HG02970 (cell line): ENCODE data around the gene IPO11.

Experiments
- ATAC-seq: cut with Tn5 transposase; IDR thresholded peaks from one replicate; pipeline ENCODE4 v1.9.1; 2021; ENCODE audit warnings: mild to moderate bottlenecking, moderate library complexity, moderate number of reproducible peaks; ENCODE audit not compliant: unreplicated experiment, low FRiP score

IPO11 gene

DNA sequence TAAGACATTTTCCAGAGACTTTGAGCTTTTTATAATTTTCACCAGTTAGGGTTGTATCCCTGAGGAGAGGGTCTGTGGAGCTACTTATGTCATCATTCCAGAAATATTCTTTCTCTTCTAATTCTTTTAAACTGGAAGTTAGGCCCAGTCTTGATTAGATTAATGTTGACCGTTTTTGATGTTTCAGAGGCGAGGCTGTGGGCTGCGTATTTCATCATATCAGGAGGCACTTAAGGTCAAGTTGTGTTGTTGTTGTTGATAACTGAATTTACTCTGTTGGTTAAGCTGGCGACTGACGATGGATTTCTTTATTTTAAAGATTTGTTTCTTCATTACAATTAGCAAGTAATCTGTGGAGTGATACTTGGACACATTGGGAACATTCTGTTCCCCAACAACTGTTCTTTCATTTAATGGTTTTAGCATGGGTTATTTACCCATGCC, 20.1 kb downstream of the IPO11 start:
- ATAC-seq, result no peak

DNA sequence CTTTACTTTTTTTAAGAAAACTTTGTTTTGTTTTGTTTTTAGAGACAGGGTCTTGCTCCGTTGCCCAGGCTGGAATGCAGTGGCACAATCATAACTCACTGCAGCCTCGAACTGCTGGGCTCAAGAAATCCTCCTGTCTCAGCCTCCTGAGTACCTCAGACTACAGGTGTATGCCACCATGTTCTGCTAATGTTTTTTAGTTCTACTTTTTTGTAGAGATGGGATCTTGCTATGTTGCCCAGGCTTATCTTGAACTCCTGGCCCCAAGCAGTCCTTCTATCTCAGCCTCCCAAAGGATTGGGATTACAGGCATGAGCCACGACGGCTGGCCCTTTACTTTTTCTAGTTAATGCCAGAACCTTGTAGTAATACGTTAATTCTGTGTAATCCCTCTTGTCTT, 36.0 kb downstream of the IPO11 start:
- ATAC-seq, result no peak

DNA sequence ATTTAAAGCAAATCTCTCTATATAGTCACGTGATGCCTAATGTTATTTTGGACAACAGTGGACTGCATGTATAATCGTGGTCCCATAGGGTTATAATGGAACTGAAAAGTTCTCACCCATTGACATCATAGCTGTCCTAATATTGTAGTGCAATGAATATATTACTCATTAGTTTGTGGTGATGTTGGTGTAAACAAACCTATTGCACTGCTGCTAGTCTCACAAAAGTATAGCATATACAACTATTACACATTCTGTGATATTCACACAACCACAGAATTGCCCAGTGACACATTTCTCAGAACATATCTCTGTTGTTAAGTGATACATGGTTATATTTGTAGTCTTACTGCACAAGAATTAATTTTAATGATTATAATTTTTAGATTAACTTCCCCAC, 37.7 kb downstream of the IPO11 start:
- ATAC-seq, result no peak

DNA sequence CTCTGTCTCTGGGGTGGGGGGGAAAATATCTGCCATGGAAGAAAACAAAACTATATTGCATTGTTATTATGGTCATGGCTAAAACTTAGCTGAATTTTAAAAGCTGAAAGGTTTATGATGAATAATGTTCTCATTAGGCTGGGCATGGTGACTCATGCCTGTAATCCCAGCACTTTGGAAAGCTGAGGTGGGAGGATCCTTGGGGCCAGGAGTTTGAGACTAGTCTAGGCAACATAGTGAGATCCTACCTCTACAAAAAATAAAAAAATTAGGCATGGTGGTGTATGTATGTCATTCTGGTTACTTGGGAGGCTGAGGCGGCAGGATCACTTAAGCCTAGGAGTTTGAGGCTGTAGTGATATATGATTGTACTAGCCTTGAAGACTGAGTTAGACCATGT, 44.5 kb downstream of the IPO11 start:
- ATAC-seq, result no peak

DNA sequence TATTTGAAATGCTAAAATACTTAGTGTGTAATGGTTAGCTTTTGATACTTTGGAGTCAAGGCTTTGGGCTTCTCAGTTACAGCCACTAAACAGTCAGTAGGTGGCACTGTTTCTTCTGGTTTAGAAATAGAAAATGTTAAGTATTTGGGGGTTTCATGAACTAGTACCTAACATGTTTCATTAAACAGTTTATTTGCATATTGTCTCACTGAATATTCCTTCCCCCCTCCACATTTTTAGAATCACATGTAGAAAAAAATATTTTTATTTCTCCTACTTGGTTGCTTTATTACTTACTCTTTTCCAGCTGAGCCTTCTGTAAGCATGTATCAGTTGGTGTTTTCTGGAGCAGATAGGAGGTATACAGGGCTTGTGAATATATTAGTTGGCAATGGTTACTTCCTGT, 48.0 kb downstream of the IPO11 start:
- ATAC-seq, result peak; percentile 69

DNA sequence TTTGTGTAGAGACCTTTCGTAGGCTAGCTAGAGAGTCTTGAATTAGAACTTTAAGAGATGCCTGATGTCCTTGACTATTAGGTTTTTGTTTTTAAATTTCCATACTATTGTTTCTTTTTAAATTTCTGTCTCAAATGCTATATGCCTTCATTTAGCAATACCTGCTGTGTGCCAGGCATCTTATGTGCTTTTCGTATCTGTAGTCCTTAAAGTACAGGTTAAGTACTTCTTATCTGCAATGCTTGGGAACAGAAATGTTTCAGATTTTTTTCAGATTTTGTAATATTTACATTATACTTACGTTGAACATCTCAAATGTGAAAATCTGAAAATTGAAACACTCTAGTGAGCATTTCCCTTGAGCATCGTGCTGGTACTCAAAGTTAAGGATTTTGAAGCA, 49.0 kb downstream of the IPO11 start:
- ATAC-seq, result no peak

DNA sequence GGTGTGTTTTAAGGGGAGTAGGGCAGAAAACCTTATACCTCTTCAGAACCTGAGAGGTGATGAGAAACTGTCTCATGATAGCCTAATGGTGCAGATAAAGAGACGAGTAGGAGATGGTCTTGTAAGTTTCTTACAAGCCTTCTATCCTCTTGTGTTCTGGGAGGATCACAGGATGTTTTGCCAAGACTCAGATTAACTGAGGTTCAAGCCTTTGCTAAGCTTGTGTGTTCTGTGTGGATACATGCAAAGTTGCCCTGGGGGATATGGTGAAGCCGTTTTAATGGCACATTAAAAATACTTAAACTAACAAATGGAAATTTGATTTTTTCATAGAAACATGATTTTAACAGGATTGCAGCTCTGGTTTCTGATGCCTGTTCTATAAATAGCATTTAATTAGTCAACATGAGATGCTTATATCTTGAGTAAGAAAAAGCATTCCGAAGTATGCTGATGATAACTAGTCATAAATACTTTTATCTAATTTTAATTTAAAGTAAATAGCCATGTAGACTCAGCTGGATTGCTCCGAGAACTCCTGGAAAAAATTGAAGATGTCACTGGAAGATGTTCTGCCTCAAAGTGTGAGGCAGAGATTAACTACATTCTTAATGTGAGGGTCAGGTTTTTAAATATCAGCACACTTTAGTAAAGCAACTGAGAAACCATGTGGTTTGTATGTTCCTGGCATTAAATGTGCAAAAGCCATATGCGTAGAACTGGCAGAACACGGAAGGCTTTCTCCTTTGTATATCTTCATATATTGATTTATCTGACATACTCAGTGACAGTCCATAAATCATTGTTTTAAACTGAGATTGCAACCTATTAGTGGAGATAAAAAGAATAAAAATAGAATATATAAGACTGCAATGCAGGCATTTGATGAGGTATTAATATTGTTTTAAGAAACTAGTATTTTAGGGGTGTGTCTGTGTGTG, 53.7 kb downstream of the IPO11 start:
- no peak for ATAC-seq

DNA sequence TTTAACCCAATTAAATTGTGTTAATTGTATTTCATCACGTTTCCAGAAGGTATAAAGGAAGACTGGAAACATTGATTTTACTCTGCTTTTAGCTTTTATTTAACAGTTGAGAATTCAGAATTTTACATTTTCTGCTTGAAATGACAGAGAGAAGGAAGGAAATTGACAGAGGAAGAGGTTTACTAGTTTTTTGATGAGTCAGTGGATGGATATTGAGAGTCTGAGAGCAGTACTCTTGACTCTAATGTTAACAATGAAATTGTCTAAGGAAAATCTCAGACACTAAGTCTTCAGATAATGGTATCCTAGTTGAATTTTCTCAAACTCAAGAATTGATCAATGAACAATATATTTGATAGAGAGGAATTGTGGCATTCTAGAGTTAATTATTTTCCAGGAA, 60.6 kb downstream of the IPO11 start:
- no peak for ATAC-seq

DNA sequence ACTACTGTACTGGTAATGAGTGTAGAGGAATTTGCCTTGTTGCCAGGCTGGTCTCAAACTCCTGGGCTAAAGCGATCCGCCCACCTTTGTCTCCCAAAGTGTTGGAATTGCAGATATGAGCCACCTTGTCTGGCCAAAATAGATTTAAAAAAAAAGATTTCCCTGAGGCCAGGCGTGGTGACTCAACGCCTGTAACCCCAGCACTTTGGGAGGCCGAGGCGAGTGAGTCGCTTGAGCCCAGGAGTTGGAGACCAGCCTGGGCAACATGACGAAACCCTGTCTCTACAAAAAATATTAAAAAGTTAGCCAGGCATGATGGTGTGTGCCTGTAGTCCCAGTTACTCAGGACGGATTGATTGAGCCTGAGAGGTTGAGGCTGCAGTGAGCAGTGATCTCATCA, 62.5 kb downstream of the IPO11 start:
- no peak for ATAC-seq

DNA sequence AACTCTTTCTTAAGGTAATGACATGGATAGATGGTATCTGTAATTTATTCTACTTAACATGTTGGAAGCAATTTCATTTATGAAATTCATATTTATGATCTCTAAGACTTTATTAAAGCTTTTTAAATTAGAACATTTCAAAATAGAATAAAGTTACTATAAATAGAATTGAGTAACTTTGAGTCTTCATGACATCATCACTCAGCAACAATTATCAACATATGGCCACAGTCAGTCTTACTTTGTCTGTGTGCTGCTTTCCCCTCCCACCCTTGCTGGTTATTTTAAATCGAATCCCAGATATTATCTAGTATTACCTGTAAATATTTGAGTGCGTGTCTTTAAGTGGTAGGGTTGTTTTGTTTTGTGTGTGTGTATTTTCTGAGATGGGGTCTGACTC, 65.2 kb downstream of the IPO11 start:
- no peak for ATAC-seq

DNA sequence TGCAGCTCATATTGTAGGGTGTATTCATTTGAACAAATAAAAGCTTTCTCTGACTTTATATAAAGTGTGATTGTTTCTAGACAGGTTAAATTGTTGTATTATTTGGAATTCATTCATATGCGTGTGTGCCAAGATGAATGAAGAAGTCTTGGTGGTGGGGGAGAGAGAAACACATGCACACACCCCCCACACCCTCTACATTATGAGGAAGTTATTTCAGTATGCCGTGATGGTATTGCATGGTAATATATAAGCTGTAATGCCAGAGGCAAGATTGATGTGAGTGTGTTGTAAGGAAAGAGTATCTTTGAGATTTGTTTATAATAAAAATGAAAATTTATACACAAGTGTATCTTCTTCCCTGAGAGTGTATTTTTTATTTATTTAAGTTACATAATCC, 71.0 kb downstream of the IPO11 start:
- ATAC-seq, result no peak

DNA sequence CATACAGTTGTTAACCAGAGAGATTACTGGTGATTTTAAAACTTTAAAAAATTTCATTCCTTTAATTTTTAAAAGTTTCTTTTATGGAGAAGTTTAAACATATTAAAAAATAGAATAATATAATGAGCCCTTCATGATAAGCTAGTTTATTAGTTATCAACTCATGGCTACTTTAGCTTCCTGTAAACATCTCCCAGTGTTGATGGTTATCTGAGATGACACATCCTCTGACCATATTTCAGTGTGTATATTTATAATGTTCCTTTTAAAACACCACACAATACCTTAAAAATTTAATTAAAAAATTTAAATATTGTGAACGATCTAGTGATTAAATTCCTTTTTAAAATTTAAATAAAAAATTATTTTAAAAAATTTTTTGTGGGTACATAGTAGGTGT, 74.1 kb downstream of the IPO11 start:
- ATAC-seq, result no peak

DNA sequence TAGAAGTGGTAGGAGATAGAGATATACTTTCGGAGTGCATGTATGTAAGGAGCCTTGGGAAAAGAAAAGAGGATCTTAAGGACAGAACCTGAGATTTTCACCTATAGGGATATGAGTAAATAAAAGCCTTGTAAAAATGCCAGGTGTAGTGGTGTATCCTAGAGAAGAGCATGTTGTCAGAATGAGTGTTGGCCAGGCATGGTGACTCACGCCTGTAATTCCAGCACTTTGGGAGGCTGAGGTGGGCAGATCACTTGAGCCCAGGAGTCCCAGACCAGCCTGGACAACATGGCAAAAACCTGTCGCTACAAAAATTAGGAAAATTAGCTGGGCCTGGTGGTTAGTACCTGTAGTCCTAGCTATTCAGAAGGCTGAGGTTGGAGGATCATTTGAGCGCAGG, 76.0 kb downstream of the IPO11 start:
- ATAC-seq, result no peak

DNA sequence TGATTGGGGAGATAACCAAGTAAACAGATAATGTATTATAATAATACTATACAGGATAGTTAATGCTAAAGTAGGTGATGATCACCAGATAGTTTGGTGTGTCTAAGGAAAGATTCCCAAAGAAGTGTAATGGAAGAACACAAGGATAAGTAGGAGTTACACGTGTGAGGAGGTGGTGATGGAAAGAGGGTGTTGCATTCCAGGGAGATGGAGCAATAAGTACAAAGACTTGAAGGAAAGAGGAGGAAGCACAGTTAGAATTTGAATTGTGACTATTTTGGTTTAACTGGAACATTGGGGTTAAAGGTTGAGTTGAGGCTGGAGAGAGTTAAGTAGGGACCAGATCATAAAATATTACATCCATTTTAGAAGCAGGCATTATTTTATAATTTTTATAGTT, 76.9 kb downstream of the IPO11 start:
- ATAC-seq, result no peak

DNA sequence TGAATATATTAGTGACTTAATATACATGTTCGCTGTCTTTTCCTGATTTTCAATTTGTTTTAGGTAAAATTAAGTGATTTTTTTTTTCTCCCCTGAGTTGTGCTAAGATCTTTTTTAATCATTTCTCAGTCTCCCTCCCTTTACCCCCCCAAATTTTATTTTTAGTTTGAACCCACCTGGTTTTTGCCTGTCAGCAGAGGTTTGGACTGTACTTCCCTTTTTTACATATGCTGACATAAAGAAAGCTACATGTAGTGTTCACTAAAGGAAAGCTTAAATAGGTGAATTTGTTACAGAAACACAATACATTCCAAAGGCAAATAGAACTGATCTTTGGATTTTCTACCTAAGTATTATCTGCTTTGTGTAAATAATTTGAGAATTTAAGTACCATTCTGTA, 82.2 kb downstream of the IPO11 start:
- ATAC-seq, result no peak

DNA sequence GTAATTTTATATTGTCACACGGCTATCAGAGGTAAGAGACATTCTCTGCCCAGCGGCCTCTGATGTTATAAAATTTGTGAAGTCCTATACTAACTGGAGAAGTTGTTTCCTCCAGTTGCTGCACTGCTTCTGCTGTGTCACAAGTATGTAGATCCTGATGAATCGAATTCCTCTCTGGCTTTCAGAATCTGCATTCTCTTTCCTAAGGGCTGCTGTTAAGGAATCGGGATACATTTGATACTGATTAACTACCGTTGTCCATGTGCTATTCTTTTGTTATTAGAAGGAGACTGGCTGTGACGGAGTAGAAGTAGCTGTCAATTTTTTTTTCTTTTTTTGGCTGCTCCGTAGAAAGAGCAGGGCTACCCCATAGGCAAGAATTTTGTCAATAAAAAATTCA, 84.3 kb downstream of the IPO11 start:
- no peak for ATAC-seq

DNA sequence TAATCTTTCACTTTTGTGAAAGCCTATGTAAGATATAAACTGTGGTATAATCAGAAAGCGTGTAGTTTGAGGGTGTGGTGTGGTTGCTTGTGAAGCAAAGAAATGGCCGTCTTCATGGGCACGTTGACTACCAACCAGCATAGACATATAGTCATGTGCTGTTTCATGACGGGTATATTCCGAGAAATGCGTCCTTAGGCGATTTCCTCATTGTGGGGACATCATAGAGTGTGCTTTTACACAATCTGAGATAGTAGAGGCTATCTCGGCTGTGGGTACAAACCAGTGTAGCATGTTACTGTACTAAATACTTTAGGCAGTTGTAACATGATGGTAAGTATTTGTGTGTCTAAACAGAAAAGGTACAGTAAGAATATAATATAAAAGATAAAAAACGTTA, 86.4 kb downstream of the IPO11 start:
- no peak for ATAC-seq

DNA sequence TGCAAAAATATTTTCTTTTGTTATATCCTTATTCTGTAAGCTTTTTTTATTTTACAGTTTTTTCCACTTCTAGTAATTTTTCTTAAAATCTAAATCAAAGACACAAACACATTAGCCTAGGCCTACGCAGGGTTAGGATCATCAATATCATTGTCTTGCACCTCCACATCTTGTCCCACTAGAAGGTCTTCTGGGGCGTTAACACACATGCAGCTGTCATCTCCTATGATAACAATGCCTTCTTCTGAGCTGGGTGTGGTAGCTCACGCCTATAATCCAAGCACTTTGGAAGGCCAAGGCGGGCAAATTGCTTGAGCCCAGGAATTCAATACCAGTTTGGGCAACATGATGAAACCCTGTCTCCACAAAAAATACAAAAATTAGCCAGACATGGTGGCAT, 87.2 kb downstream of the IPO11 start:
- ATAC-seq, result no peak

DNA sequence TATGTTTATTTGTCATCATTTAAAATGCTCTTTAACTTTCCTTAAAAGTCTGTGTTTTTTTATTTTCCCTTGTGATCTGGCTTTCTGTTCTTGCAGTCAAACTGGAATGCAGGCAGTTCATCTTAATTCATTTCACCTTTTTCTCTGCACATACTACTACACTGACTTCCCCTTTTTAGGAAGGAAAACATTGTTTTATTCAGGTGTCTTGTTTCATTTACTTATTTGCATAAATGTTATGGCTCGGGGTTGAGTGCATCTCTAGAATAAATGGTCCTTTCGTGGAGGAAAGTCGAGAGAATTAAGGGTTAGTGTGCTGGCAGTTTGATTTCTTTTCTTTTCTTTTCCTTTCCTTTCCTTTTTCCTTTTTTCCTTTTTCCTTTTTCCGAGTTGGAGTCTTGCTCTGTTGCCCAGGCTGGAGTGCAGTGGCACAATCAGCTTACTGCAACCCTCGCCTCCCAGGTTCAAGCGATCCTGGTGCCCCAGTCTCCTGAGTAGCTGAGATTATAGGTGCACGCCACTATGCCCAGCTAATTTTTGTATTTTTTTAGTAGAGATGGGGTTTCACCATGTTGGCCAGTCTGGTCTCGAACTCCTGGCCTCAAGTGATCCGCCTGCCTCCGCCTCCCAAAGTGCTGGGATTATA, 90.0 kb downstream of the IPO11 start:
- no peak for ATAC-seq

DNA sequence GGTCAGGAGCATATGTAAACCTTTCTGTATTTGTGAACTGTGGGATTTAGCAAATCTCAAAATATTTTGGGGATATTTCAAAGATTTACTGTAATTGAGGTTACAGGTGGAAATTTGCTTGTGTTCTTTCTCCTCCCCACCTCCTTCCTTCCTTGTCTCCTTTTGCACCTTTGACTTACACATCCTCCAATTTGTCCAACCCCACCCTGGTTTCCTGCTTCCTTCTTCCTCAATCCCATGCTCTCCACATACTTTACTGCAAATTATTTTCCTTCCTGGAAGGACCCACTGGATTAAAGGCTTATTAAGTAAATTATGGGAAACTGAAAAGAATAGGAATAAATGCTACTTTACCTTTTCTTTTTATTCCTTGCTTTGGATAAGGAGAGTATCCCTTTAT, 91.6 kb downstream of the IPO11 start:
- no peak for ATAC-seq

DNA sequence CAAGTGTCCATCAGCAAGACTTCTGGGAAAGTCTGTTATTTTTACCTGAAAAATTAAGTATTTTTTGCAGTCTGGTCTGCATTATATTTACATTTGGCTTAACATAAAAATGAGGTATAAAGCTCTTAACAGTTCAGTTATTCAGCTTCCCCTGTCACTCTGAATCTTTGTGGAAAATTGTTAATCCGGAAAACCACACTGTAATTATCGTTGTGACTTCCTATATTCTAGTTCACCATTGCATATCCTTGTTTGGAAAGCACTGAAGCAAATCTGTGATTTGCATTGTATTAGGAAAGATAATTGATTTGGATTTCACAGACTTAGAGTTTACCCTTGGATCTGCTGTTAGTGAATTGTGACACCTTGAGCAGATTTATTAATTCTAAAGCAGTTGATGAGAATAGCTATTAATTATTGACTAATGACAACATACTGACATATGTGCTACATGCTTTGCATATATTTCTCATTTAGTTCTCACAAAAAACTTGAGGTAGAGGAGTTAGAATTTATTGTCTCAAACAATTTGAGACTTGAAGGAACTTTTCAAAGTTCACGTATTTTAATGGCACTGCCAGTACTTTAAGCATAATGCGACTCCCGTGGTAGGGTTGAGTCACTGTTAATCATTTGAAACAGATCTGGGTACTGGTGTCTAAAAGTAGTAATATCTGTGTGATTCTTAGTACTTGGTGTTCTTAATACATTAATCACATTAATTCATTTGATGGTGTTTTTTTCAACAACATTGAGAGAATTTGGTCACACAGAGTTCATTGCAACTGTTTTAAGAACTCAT, 94.3 kb downstream of the IPO11 start:
- ATAC-seq, result no peak
